ENCODE measurements around the gene FRRS1. TPM values are rescaled to one million over a fixed set of nuclear protein-coding genes. Genes with fewer than 3 reads are reported as not detected.

FRRS1 gene
- total and polyA plus RNA-seq, 2 of the 4 experiments (the other 2 are of a cell fraction), result 3.8 to 23.5 TPM

GRCh38 chr1:99738858-99739465, 27.5 kb downstream of the FRRS1 start:
- Histone ChIP-seq H3K9me3 (ENCODE audit: control insufficient read depth, insufficient read depth, low read length) (no peaks in the 10 kb centered on the region), H3K27ac (ENCODE audit: insufficient read depth, low read length) (no peak overlapping the region), H3K27me3 (ENCODE audit: control insufficient read depth, insufficient read depth, low read length) (no peaks in the 10 kb centered on the region), H3K56ac (ENCODE audit: extremely low read depth, insufficient read depth, low read length) (no peak overlapping the region), H3K4me2 (ENCODE audit: low read depth, low read length) (no peak overlapping the region), H2BK20ac (ENCODE audit: low read depth, low read length) (no peak overlapping the region), H2AFZ (replicated peaks; ENCODE audit: low read length, poor library complexity) (no peak overlapping the region), H3K14ac (replicated peaks; ENCODE audit: low read depth, low read length) (no peak overlapping the region), H3K18ac (ENCODE audit: low read depth, low read length) (no peak overlapping the region), H2BK15ac (ENCODE audit: low read depth, low read length) (no peak overlapping the region), H3K9ac (ENCODE audit: low read depth, low read length) (no peak overlapping the region), H4K91ac (ENCODE audit: insufficient read depth, low read depth, low read length) (no peak overlapping the region), H3K4me1 (ENCODE audit: control insufficient read depth, insufficient read depth, low read length) (no peaks in the 10 kb centered on the region), H4K20me1 (ENCODE audit: insufficient read depth, low read length) (no peaks in the 10 kb centered on the region), H3K4ac (ENCODE audit: low read depth, low read length) (no peak overlapping the region), H3K79me1 (ENCODE audit: low read depth in 1 of 2, low read length in 2 of 2) (no peaks in the 10 kb centered on the region), H2BK5ac (ENCODE audit: low read depth, low read length, poor library complexity, severe bottlenecking) (no peak overlapping the region), H3K4me3 (ENCODE audit: insufficient read depth, low read depth, low read length) (no peak overlapping the region), H2BK120ac (ENCODE audit: low read depth, low read length) (no peak overlapping the region), H2AK5ac (ENCODE audit: low read depth, low read length) (no peak overlapping the region), H3K23ac (ENCODE audit: low read depth, low read length) (no peak overlapping the region), H3K9me1 (ENCODE audit: insufficient read depth, low read length) (no peaks in the 10 kb centered on the region), H2AK9ac (replicated peaks; ENCODE audit: low read depth, low read length, poor library complexity) (no peak overlapping the region), H4K5ac (ENCODE audit: low read depth, low read length) (no peak overlapping the region), H3K36me3 (ENCODE audit: control insufficient read depth, insufficient read depth, low read length) (0 out of 2 replicates have a peak, but pooled peaks cover 2% of the 10 kb centered on the region), H4K8ac (ENCODE audit: low read depth in 2 of 2, low read length in 2 of 2) (no peak overlapping the region)
- intact Hi-C loops (cut with micrococcal nuclease) (loop anchor here (10.0 kb wide), 2 partner anchors 854 to 994 kb away; no protein-coding TSS in a partner anchor), dilution Hi-C loops (cut with HindIII; ENCODE audit: low sequenced_read_pairs, unreplicated experiment) (no loop called here), in situ Hi-C loops (cut with MboI; ENCODE audit: low sequenced_read_pairs) (no loop called here)
- BruUV-seq (replicated peaks), result no TSS peak
- ATAC-seq (ENCODE audit: low read depth) (no peak), DNase-seq (no peak)
- WGBS, 2 experiments (ENCODE audit: extremely low coverage in 2 of 2, insufficient read length in 1 of 2), result no CpG with 5 or more reads among the region's 6 CpGs
- TF ChIP-seq, protein P1, sequence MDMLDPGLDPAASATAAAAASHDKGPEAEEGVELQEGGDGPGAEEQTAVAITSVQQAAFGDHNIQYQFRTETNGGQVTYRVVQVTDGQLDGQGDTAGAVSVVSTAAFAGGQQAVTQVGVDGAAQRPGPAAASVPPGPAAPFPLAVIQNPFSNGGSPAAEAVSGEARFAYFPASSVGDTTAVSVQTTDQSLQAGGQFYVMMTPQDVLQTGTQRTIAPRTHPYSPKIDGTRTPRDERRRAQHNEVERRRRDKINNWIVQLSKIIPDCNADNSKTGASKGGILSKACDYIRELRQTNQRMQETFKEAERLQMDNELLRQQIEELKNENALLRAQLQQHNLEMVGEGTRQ (IDR thresholded peaks at IDR 0.05; ENCODE audit: low read depth, low read length), result no peak
- TF ChIP-seq, protein P2, sequence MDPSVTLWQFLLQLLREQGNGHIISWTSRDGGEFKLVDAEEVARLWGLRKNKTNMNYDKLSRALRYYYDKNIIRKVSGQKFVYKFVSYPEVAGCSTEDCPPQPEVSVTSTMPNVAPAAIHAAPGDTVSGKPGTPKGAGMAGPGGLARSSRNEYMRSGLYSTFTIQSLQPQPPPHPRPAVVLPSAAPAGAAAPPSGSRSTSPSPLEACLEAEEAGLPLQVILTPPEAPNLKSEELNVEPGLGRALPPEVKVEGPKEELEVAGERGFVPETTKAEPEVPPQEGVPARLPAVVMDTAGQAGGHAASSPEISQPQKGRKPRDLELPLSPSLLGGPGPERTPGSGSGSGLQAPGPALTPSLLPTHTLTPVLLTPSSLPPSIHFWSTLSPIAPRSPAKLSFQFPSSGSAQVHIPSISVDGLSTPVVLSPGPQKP (IDR thresholded peaks at IDR 0.05; ENCODE audit: borderline replicate concordance, low read depth, low read length), result no peak
- no peak for TF ChIP-seq FOS (IDR thresholded peaks at IDR 0.05; ENCODE audit: low read depth, low read length)
- no peak for TF ChIP-seq BHLHE40 (IDR thresholded peaks at IDR 0.05; ENCODE audit: low read depth, low read length)
- TF ChIP-seq RCOR1 (IDR thresholded peaks at IDR 0.05; ENCODE audit: insufficient replicate concordance, low read length), result no peak
- no peak for TF ChIP-seq CTCF (conservative IDR thresholded peaks at IDR 0.05; ENCODE audit: low read depth, low read length)
- ChIA-PET CTCF (no interaction called here), POLR2A (ENCODE audit: unreplicated experiment) (no interaction called here)

Data from IMR-90 (cell line).